Gastrocnemius medialis (tissue), 4 donors: ENCODE measurements around the gene DIP2C. TPM values are rescaled to one million over a fixed set of nuclear protein-coding genes. Genes with fewer than 3 reads are reported as not detected.

Experiments used
- ATAC-seq, 2 donors: fragments of 150-250 bp; one replicate each; pipeline ENCODE4 v1.9.1; 2016
- DNase-seq, 2 donors: peaks; one replicate each; pipeline ENCODE4 v3.0.0-alpha.2; 2019
- H3K27ac ChIP-seq, 4 donors: fragments of 200-600 bp; sonication (generic); 1 replicate in 1 of 4; 2 replicates in 3 of 4; pipeline ENCODE4 v1.5.1; 2016 to 2018; ENCODE audit warnings: mild to moderate bottlenecking in 2 of 4, moderate library complexity in 1 of 4
- H3K27me3 ChIP-seq, 3 donors: fragments of 200-600 bp; sonication (generic) in 2 of 3; 1 replicate in 1 of 3; 2 replicates in 2 of 3; pipeline versions ENCODE4 v1.5.1 to v1.6.0; 2016 to 2019; ENCODE audit warnings: mild to moderate bottlenecking in 1 of 3, moderate library complexity in 1 of 3
- H3K36me3 ChIP-seq, 2 donors: fragments of 200-600 bp; sonication (generic) in 1 of 2; one replicate each; pipeline ENCODE4 v1.5.1; 2017 to 2018
- H3K4me1 ChIP-seq, 2 donors: fragments of 200-600 bp; sonication (generic) in 1 of 2; one replicate each; pipeline ENCODE4 v1.5.1; 2016 to 2017; ENCODE audit warnings: mild to moderate bottlenecking in 2 of 2
- H3K4me3 ChIP-seq, 4 donors: fragments of 200-600 bp; sonication (generic) in 3 of 4; 1 replicate in 1 of 4; 2 replicates in 3 of 4; pipeline ENCODE4 v1.5.1; 2016 to 2019; ENCODE audit warnings: mild to moderate bottlenecking in 2 of 4
- H3K9me3 ChIP-seq, 3 donors: fragments of 200-600 bp; sonication (generic) in 2 of 3; 1 replicate in 1 of 3; 2 replicates in 2 of 3; pipeline ENCODE4 v1.5.1; 2016 to 2019
- CTCF ChIP-seq, 5 experiments: fragments of 450-650 bp in 3 of 5; fragments of 200-600 bp in 2 of 5; sonication (generic) in 2 of 5; IDR thresholded peaks in 4 of 5; conservative IDR thresholded peaks in 1 of 5; 1 replicate in 4 of 5; 2 replicates in 1 of 5; pipeline ENCODE4 v1.5.1; 2016 to 2019; ENCODE audit warnings: antibody characterized with exemption in 5 of 5, mild to moderate bottlenecking in 3 of 5, moderate library complexity in 3 of 5
- POLR2A ChIP-seq, 2 donors: fragments of 450-650 bp; IDR thresholded peaks; one replicate each; pipeline ENCODE4 v1.6.1; 2017; ENCODE audit warnings: antibody characterized with exemption in 2 of 2, mild to moderate bottlenecking in 2 of 2, moderate library complexity in 2 of 2
- in situ Hi-C, 4 donors: fragments of 200-750 bp; cut with MboI; loops; one replicate each; pipeline versions ENCODE4 v1.15.0 to v1.8.0; 2017; ENCODE audit warnings: low sequenced_read_pairs in 4 of 4
- intact Hi-C: fragments of 100-400 bp; cut with DNase I; formaldehyde crosslinking; loops from one replicate; pipeline ENCODE4 v1.15.1; 2023; ENCODE audit warnings: low total_unique reads
- total RNA-seq, 4 donors: library from RNA; depleted of rRNA; stranded (reverse); fragments of >200 nt; gene quantifications; one replicate each; pipeline versions ENCODE4 v1.1.0 to v1.2.3, GENCODE V29; 2016

DIP2C gene
- total RNA-seq, 4 donors from 2014 or later: 19.1 to 60.0 (median 30.2) TPM

GRCh38 chr10:601660-601963, 87.9 kb downstream of the DIP2C start:
- intact Hi-C loops: no loop called here
- H3K4me1 ChIP-seq: peaks cover 4 to 33% of the 10 kb centered on the region in 2 donors
- in situ Hi-C loops: no loop called here
- TF ChIP-seq CTCF (IDR thresholded peaks at IDR 0.05 in 4 of 5, conservative IDR thresholded peaks at IDR 0.05 in 1 of 5): no peak
- TF ChIP-seq POLR2A (IDR thresholded peaks at IDR 0.05): no peak
- no peaks in the 10 kb centered on the region for H3K9me3 ChIP-seq
- DNase-seq (no peak), ATAC-seq (no peak)
- H3K27me3 ChIP-seq: no peaks in the 10 kb centered on the region
- no peaks in the 10 kb centered on the region for H3K36me3 ChIP-seq
- no peak overlapping the region for H3K4me3 ChIP-seq
- no peak overlapping the region for H3K27ac ChIP-seq

GRCh38 chr10:600876-601659, 88.4 kb downstream of the DIP2C start:
- no peak overlapping the region for H3K4me3 ChIP-seq
- no peak overlapping the region for H3K27ac ChIP-seq
- H3K27me3 ChIP-seq: no peaks in the 10 kb centered on the region
- ATAC-seq: no peak
- TF ChIP-seq POLR2A (IDR thresholded peaks at IDR 0.05) (no peak), CTCF (IDR thresholded peaks at IDR 0.05 in 4 of 5, conservative IDR thresholded peaks at IDR 0.05 in 1 of 5) (no peak)
- intact Hi-C loops: no loop called here
- H3K4me1 ChIP-seq: peaks cover 4 to 33% of the 10 kb centered on the region in 2 donors
- in situ Hi-C loops: no loop called here
- no peaks in the 10 kb centered on the region for H3K36me3 ChIP-seq
- H3K9me3 ChIP-seq: no peaks in the 10 kb centered on the region
- no peak for DNase-seq

- no peak for TF ChIP-seq POLR2A (IDR thresholded peaks at IDR 0.05)
- TF ChIP-seq CTCF (IDR thresholded peaks at IDR 0.05 in 4 of 5, conservative IDR thresholded peaks at IDR 0.05 in 1 of 5): no peak
- no peaks in the 10 kb centered on the region for H3K36me3 ChIP-seq
- in situ Hi-C loops: no loop called here
- H3K4me3 ChIP-seq: no peak overlapping the region
- ATAC-seq (no peak), DNase-seq (no peak)
- H3K27me3 ChIP-seq: no peaks in the 10 kb centered on the region
- H3K27ac ChIP-seq: no peak overlapping the region
- peaks cover 4 to 29% of the 10 kb centered on the region in 2 donors for H3K4me1 ChIP-seq
- intact Hi-C loops: no loop called here
- H3K9me3 ChIP-seq: no peaks in the 10 kb centered on the region
Measured at GRCh38 chr10:600234-600633, 89.2 kb downstream of the DIP2C start.

- intact Hi-C loops (no loop called here), in situ Hi-C loops (loop anchor here in 1 of 4 donors (25.0 kb wide), 1 partner anchor 188 kb away; no protein-coding TSS in a partner anchor)
- no peak for ATAC-seq
- no peaks in the 10 kb centered on the region for H3K27me3 ChIP-seq
- H3K36me3 ChIP-seq: no peaks in the 10 kb centered on the region
- TF ChIP-seq POLR2A (IDR thresholded peaks at IDR 0.05): no peak
- TF ChIP-seq CTCF (IDR thresholded peaks at IDR 0.05 in 4 of 5, conservative IDR thresholded peaks at IDR 0.05 in 1 of 5): no peak
- no peak overlapping the region for H3K4me3 ChIP-seq
- DNase-seq: no peak
- no peak overlapping the region for H3K27ac ChIP-seq
- peaks cover 4 to 29% of the 10 kb centered on the region in 2 donors for H3K4me1 ChIP-seq
- H3K9me3 ChIP-seq: no peaks in the 10 kb centered on the region
Measured at GRCh38 chr10:599767-600166, 89.7 kb downstream of the DIP2C start.
